Heart left ventricle (tissue), 13 donors: ENCODE results near the gene TMEM50A.

Source experiments
- CTCF ChIP-seq, 12 donors: fragments of 200-600 bp; sonication (generic) in 4 of 12; IDR thresholded peaks; one replicate each; pipeline versions ENCODE4 v1.5.0 to v1.8.0; 2018 to 2022; ENCODE audit warnings: antibody characterized with exemption in 12 of 12, mild to moderate bottlenecking in 5 of 12
- POLR2A ChIP-seq, 2 donors: fragments of 450-650 bp; IDR thresholded peaks; one replicate each; pipeline ENCODE4 v1.6.1; 2017; ENCODE audit warnings: antibody characterized with exemption in 2 of 2, mild to moderate bottlenecking in 2 of 2, moderate library complexity in 2 of 2
- donor health status: ischemic (EF 13 %, LVEDD 7.1; RV severe dilation, severe dysfunction).
- donor health status: DM: no; HTN: yes; CAD: no.
- donor health status: DM: no; HTN: no; CAD: no.
- donor health status: ischemic (EF 25% LVEDD 6.9; RV normal size, moderate dysfunction).
- donor health status: ischemic (EF 25% LVEDD 5.7; RV mildly dilated, moderate dysfunction).
- donor health status: ischemic (EF 35%, LVEDD 5.7; RV mildly dilated, moderate dysfunction).
- donor health status: nonischemic (EF 11% LVEDD 7.7; RV severe dilation, severe dysfunction).
- donor health status: DM: yes; HTN: yes; CAD: no.
- donor health status: PGD.
- donor health status: ischemic (EF 29% LVEDD 5.4; RV normal size, mild dysfunction).
- donor health status: nonischemic (EF 23%, LVEDD 6.1; RV moderate dilation, normal function).

DNA sequence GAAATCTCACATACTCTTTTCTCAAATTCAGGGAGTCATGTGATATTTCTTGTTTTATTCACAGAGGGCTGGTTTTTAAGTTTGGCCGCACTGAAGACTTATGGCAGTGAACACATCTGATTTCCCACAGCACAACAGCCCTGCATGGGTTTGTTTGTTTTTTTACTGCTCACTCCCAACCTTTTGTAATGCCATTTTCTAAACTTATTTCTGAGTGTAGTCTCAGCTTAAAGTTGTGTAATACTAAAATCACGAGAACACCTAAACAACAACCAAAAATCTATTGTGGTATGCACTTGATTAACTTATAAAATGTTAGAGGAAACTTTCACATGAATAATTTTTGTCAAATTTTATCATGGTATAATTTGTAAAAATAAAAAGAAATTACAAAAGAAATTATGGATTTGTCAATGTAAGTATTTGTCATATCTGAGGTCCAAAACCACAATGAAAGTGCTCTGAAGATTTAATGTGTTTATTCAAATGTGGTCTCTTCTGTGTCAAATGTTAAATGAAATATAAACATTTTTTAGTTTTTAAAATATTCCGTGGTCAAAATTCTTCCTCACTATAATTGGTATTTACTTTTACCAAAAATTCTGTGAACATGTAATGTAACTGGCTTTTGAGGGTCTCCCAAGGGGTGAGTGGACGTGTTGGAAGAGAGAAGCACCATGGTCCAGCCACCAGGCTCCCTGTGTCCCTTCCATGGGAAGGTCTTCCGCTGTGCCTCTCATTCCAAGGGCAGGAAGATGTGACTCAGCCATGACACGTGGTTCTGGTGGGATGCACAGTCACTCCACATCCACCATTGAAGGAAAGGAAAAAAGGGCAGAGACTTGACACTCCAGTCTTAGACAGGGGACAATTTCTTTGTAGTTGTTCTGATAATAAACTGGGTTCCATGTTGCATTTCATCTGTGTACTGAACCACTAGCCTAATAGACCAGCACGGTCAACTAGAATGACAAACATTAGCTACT is 22.8 kb downstream of the TMEM50A start:
- no peak for TF ChIP-seq POLR2A (IDR thresholded peaks at IDR 0.05)
- TF ChIP-seq CTCF (IDR thresholded peaks at IDR 0.05) = no peak
